Stimulated activated naive B cell treated with anti-CD40 and anti-IgM and Interleukin-4, amounts not matched to agents 10 μg/mL and 1 μg/mL and 100 μg/mL, for 72 hours (primary cell): ENCODE results near the gene MRPL36.
"Not testable (repeated sequence)": the region's sequence is repeated elsewhere in the genome, so short reads cannot be mapped to it uniquely, and the experiment has no call there.

Source experiments
- ATAC-seq, 2 donors: fragments of 150-1000 bp; cut with Tn5 transposase; replicated peaks; 2 replicates each; pipeline ENCODE4 v1.10.0; 2021; ENCODE audit warnings: moderate library complexity in 1 of 2
- DNase-seq: peaks from one replicate; pipeline ENCODE4 v3.0.0; 2021
- H3K27ac Mint-ChIP-seq: one replicate; pipeline ENCODE4 v1.8.0; 2022; ENCODE audit warnings: mild to moderate bottlenecking, mixed read lengths
- H3K27me3 Mint-ChIP-seq, 2 donors: one replicate each; pipeline ENCODE4 v1.8.0; 2022; ENCODE audit warnings: mixed read lengths in 2 of 2
- H3K36me3 Mint-ChIP-seq, 2 donors: one replicate each; pipeline ENCODE4 v1.8.0; 2022; ENCODE audit warnings: mixed read lengths in 2 of 2, mild to moderate bottlenecking in 1 of 2
- H3K4me1 Mint-ChIP-seq, 2 donors: one replicate each; pipeline ENCODE4 v1.8.0; 2022; ENCODE audit warnings: mixed read lengths in 2 of 2, mild to moderate bottlenecking in 1 of 2
- H3K4me3 Mint-ChIP-seq, 2 donors: one replicate each; pipeline ENCODE4 v1.8.0; 2022; ENCODE audit warnings: mild to moderate bottlenecking in 2 of 2, mixed read lengths in 2 of 2, moderate library complexity in 1 of 2
- H3K9me3 Mint-ChIP-seq, 2 donors: one replicate each; pipeline ENCODE4 v1.8.0; 2022; ENCODE audit warnings: mixed read lengths in 2 of 2, mild to moderate bottlenecking in 1 of 2

MRPL36 gene

DNA sequence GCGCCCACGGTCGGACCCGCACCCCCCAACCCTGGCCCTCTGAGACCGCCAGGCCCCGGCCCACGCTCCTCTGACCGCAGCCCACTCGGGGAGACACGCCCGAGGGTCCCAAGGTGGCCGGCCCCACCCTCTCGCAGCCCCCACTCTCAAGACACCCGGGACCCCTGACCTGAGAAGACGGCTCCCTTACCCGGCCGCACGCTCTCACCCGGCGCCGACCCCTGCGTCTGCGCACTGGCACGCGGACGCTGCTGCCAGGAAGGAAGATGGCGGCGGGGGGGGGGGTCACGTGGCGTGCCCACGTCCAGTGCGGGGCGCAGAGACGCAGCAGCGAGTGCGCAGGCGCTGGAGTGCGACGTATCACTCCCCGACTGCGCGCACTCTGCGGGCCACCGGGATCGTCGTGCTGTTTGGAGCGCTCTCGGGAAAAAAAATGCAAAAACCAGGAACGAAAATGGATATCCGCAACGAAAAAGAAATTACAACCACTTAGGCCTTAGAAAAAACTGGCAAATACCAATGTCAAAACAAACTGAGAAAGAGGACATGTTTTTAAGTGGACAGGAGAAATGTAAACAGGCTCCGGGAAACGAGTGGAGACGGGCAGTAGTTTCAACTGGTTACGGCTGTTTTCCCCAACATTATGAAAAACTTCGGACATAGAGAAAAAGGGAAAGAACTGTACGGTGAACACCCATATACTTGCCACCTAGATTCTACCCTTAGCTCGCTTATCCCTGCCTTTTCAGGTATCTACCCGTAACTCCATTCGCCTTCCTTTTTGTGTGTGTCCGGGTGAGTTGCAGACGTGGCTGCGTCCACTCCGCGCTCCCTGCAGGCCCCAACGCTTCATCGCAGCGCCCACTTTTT, at the start of gene MRPL36:
TSS of gene MRPL36 (minus strand) at position 236 of the 870 bp plus-strand sequence. CDS start 902 bp downstream, outside the sequence.
- Mint-ChIP-seq H3K36me3 (peaks cover 48 to 59% of the 10 kb centered on the region in 2 donors), H3K27me3 (no peaks in the 10 kb centered on the region), H3K9me3 (no peaks in the 10 kb centered on the region), H3K4me1 (peaks cover 36 to 52% of the 10 kb centered on the region in 2 donors), H3K27ac (peak within 1 kb of the TSS; percentile 98), H3K4me3 (peak within 1 kb of the TSS; percentile 92 to 98)
- DNase-seq, result peak; percentile 79
- ATAC-seq, result peak; percentile 70 to 75

- no peak for ATAC-seq
- H3K4me3 Mint-ChIP-seq, result no peak overlapping the region
These were observed 48.0 kb upstream of the MRPL36 start for GRCh38 chr5:1847611-1848010.

GRCh38 chr5:1847056-1847455, 47.4 kb upstream of the MRPL36 start:
- Mint-ChIP-seq H3K27ac (no peak overlapping the region), H3K36me3 (peaks cover 0 to 4% of the 10 kb centered on the region in 2 donors), H3K9me3 (peaks cover 0 to 4% of the 10 kb centered on the region in 2 donors), H3K27me3 (peaks cover 32 to 40% of the 10 kb centered on the region in 2 donors), H3K4me1 (no peaks in the 10 kb centered on the region), H3K4me3 (no peak overlapping the region)
- DNase-seq (no peak), ATAC-seq (no peak)

More at GRCh38 chr5:1847611-1848010, 48.0 kb upstream of the MRPL36 start:
- no peak for DNase-seq
- Mint-ChIP-seq H3K4me1 (no peaks in the 10 kb centered on the region), H3K27ac (no peak overlapping the region), H3K36me3 (peaks cover 0 to 4% of the 10 kb centered on the region in 2 donors), H3K9me3 (peaks cover 0 to 4% of the 10 kb centered on the region in 2 donors), H3K27me3 (peaks cover 36 to 40% of the 10 kb centered on the region in 2 donors)

DNA sequence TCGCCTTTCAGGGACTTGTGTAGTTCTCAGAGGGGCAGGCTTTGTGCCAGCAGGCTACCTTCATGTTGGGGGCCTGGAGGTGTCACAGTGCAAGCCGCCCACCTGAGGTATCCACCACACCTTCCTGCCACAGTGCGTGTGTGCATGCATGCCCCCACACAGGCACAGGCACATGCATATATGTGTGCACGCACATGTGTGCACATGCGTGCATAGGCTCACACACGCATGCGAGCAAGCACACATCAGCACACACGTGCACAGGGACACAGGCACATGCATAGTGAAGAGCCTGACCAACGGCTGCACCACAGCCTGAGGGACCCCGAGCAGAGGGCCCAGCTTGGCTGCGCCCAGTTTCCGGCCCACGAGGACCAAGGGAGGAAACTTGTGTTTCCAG, 46.9 kb upstream of the MRPL36 start:
- ATAC-seq (no peak), DNase-seq (no peak)
- H3K4me3 Mint-ChIP-seq, result no peak overlapping the region
- no peaks in the 10 kb centered on the region for H3K4me1 Mint-ChIP-seq
- H3K9me3 Mint-ChIP-seq, result peaks cover 0 to 4% of the 10 kb centered on the region in 2 donors
- H3K27ac Mint-ChIP-seq, result no peak overlapping the region
- H3K27me3 Mint-ChIP-seq, result peaks cover 27 to 35% of the 10 kb centered on the region in 2 donors
- peaks cover 0 to 4% of the 10 kb centered on the region in 2 donors for H3K36me3 Mint-ChIP-seq

- no peaks in the 10 kb centered on the region for H3K4me1 Mint-ChIP-seq
- H3K9me3 Mint-ChIP-seq, result peaks cover 0 to 4% of the 10 kb centered on the region in 2 donors
- H3K27me3 Mint-ChIP-seq, result peaks cover 19 to 28% of the 10 kb centered on the region in 2 donors
- H3K4me3 Mint-ChIP-seq, result no peak overlapping the region
- H3K36me3 Mint-ChIP-seq, result peaks cover 0 to 4% of the 10 kb centered on the region in 2 donors
- ATAC-seq (no peak), DNase-seq (no peak)
- no peak overlapping the region for H3K27ac Mint-ChIP-seq
These were observed 46.1 kb upstream of the MRPL36 start for GRCh38 chr5:1845696-1846095.

- ATAC-seq (no peak), DNase-seq (no peak)
- Mint-ChIP-seq H3K9me3 (peaks cover 0 to 4% of the 10 kb centered on the region in 2 donors), H3K36me3 (peaks cover 0 to 4% of the 10 kb centered on the region in 2 donors), H3K27me3 (peaks cover 26 to 29% of the 10 kb centered on the region in 2 donors), H3K27ac (no peak overlapping the region), H3K4me3 (no peak overlapping the region), H3K4me1 (no peaks in the 10 kb centered on the region)
These were observed 45.2 kb upstream of the MRPL36 start for GRCh38 chr5:1844708-1845436.

DNA sequence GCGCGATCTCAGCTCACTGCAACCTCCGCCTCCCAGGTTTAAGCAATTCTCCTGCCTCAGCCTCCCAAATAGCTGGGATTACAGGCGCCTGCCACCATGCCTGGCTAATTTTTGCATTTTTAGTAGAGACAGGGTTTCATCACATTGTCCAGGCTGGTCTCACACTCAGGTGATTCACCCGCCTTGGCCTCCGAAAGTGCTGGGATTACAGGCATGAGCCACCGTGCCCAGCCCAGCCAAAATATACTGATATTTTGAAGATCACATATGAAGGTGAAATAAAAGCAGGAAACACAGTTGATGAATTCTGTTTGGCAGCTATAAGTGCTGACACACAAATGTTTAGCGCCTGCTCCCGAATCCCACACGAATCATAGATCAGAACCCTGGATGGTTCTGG, 44.1 kb upstream of the MRPL36 start:
- not testable (repeated sequence) for H3K4me1 Mint-ChIP-seq, H3K27ac Mint-ChIP-seq, H3K36me3 Mint-ChIP-seq, ATAC-seq, H3K4me3 Mint-ChIP-seq, DNase-seq, H3K9me3 Mint-ChIP-seq
- peaks cover 28 to 29% of the 10 kb centered on the region in 2 donors for H3K27me3 Mint-ChIP-seq

GRCh38 chr5:1842004-1842819, 42.6 kb upstream of the MRPL36 start:
- no peak overlapping the region for H3K4me3 Mint-ChIP-seq
- DNase-seq (no peak), ATAC-seq (no peak)
- H3K27ac Mint-ChIP-seq, result no peak overlapping the region
- H3K36me3 Mint-ChIP-seq, result no peaks in the 10 kb centered on the region
- H3K4me1 Mint-ChIP-seq, result no peaks in the 10 kb centered on the region
- no peaks in the 10 kb centered on the region for H3K9me3 Mint-ChIP-seq
- H3K27me3 Mint-ChIP-seq, result peaks cover 19% of the 10 kb centered on the region in 2 donors

- Mint-ChIP-seq H3K9me3 (no peaks in the 10 kb centered on the region), H3K4me1 (no peaks in the 10 kb centered on the region), H3K27ac (no peak overlapping the region), H3K36me3 (no peaks in the 10 kb centered on the region), H3K27me3 (peaks cover 20 to 29% of the 10 kb centered on the region in 2 donors), H3K4me3 (no peak overlapping the region)
- ATAC-seq (no peak), DNase-seq (no peak)
These were observed 41.3 kb upstream of the MRPL36 start for GRCh38 chr5:1840741-1841521.

DNA sequence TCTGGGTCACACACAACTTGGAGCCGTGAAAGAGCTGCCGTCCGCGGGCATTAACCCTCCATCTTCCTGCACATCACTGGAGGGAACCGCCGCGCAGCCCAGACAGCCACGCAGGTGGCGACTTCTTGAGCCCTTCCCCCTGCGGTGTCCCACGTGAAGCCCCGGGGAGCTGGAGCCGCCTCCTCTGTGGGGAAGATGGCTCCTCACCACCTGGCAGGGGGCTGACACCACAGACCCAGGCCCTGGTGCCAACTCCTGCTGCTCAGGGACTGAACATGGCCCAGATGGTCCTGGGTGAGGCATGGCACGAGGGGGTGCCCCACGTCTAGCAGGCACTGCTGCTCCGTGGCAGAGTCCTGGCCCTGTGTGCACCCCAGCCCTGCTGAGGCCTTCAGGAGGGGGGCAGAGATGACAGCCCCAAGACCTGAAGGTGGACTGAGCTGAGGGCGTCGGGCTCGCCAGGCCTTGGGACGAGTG, 40.5 kb upstream of the MRPL36 start:
- no peak for DNase-seq
- Mint-ChIP-seq H3K36me3 (no peaks in the 10 kb centered on the region), H3K4me1 (no peaks in the 10 kb centered on the region)

GRCh38 chr5:1838013-1838412, 38.4 kb upstream of the MRPL36 start:
- Mint-ChIP-seq H3K36me3 (no peaks in the 10 kb centered on the region), H3K9me3 (no peaks in the 10 kb centered on the region), H3K4me3 (no peak overlapping the region), H3K27ac (no peak overlapping the region), H3K27me3 (peaks cover 29 to 30% of the 10 kb centered on the region in 2 donors), H3K4me1 (no peaks in the 10 kb centered on the region)
- DNase-seq (no peak), ATAC-seq (no peak)

More for the DNA sequence above, 40.5 kb upstream of the MRPL36 start:
- no peaks in the 10 kb centered on the region for H3K9me3 Mint-ChIP-seq
- H3K27ac Mint-ChIP-seq, result no peak overlapping the region
- peaks cover 20 to 29% of the 10 kb centered on the region in 2 donors for H3K27me3 Mint-ChIP-seq
- no peak overlapping the region for H3K4me3 Mint-ChIP-seq
- no peak for ATAC-seq

DNA sequence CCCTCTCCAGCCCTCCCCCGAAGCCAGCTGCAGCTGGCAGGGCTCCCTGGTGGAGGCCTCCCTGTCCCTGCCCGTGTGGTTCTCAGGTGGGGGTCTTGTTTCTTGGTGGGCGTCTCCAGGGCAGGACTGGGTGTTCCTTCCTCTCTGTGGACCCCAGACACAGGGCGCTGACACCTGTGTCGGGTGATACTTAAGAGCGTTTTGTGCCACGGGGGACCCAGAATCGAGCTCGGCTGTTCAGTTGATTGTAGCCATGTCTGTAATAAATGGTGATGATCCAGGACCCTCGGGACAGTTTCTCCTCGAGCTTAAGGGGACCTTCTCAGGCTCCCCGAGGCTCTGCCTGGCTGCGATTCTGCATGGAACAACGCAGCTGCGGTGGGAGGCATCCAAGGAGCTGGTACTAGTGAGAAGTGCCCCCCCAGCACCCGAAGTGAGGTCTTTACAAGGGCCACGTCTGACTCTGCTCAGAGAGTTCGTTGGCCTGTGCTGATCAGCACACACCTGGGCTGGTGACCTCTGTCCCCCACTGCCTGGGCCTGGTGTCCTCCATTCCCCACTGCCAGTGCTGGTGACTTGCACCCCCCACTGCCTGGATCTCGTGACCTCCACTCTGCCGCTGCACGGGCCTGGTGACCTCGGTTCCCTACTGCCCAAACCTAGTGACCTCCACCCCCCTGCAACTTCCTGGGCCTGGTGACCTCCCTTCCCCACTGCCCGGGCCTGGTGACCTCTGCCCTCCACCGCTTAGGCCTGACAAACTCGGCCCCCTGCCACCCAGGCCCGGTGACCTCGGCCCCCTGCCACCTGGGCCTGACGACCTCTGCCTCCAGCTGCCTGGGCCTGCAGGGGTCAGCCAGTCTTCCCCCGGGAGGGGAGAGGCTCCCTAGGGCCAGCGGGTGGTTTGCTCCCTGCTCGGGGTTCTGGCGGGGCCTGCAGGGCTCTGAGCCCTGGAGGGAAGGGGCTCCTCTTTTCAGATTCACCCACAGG, 37.5 kb upstream of the MRPL36 start:
- Mint-ChIP-seq H3K9me3 (no peaks in the 10 kb centered on the region), H3K4me1 (no peaks in the 10 kb centered on the region), H3K36me3 (no peaks in the 10 kb centered on the region), H3K27ac (no peak overlapping the region), H3K4me3 (no peak overlapping the region), H3K27me3 (peaks cover 29 to 30% of the 10 kb centered on the region in 2 donors)
- ATAC-seq (no peak), DNase-seq (no peak)
